ENCODE data around the gene GPR82.
"Not testable (repeated sequence)": the region's sequence is repeated elsewhere in the genome, so short reads cannot be mapped to it uniquely, and the experiment has no call there.

The GPR82 gene

GRCh38 chrX:41716767-41717473 lies 7.1 kb upstream of the GPR82 start:
- TF ChIP-seq, protein P1, sequence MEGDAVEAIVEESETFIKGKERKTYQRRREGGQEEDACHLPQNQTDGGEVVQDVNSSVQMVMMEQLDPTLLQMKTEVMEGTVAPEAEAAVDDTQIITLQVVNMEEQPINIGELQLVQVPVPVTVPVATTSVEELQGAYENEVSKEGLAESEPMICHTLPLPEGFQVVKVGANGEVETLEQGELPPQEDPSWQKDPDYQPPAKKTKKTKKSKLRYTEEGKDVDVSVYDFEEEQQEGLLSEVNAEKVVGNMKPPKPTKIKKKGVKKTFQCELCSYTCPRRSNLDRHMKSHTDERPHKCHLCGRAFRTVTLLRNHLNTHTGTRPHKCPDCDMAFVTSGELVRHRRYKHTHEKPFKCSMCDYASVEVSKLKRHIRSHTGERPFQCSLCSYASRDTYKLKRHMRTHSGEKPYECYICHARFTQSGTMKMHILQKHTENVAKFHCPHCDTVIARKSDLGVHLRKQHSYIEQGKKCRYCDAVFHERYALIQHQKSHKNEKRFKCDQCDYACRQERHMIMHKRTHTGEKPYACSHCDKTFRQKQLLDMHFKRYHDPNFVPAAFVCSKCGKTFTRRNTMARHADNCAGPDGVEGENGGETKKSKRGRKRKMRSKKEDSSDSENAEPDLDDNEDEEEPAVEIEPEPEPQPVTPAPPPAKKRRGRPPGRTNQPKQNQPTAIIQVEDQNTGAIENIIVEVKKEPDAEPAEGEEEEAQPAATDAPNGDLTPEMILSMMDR (IDR thresholded peaks at IDR 0.05; ENCODE audit: control extremely low read depth, extremely low read depth, low read depth, missing control alignments) = no peak
- ChIA-PET CTCF (interaction anchor here (1.6 kb wide), 1 partner anchor 14 kb away, joined by 4 read pairs; no protein-coding TSS in a partner anchor), POLR2A (interaction anchor here (0.6 kb wide), 1 partner anchor 968 kb away, joined by 5 read pairs; no protein-coding TSS in a partner anchor)
- no peak for DNase-seq (ENCODE audit: extremely low spot score)

DNA sequence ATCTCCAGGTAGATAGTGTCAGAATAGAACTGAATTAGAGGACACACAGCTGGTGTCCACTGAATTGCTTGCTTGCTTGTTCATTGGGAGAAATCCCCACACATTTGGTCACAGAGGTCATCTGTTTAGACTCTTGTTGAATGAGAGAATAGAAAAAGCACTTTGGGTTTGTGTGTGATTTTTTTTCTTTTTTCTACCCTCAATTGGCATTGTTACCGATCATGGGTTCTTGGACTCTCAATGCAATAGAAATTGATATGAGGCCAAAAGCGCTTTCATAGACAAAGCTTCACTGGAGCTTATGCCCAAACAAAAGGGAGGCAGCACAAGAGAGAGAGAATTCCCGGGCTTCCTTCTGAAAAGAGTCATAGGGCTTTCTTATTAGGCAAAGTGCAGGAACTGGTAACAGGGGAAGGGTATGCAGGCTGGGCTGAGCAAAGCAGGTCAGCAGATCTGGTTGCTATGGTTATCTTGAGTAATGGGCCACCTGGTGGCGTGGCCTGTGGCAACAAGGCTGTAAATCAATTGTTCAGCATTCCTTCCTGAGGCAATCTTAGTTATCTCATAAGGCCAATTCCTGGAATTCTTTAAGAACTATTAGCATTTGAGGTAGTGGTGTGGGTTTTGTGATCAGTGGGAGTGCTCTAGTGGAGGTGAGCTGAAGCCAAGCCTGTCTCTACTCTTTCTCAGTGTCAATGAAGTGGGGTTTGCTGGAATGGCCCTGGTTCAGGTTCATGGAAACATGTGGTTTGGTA lies 5.3 kb upstream of the GPR82 start:
- no peak for DNase-seq (ENCODE audit: extremely low spot score)
- CTCF ChIA-PET = no interaction called here
- POLR2A ChIA-PET = no interaction called here
- TF ChIP-seq, protein P1 (IDR thresholded peaks at IDR 0.05; ENCODE audit: control extremely low read depth, extremely low read depth, low read depth, missing control alignments) = no peak

- CTCF ChIA-PET; DNase-seq (ENCODE audit: extremely low spot score); POLR2A ChIA-PET: not testable (repeated sequence)
Observed at GRCh38 chrX:41719610-41720009, 4.4 kb upstream of the GPR82 start.

DNA sequence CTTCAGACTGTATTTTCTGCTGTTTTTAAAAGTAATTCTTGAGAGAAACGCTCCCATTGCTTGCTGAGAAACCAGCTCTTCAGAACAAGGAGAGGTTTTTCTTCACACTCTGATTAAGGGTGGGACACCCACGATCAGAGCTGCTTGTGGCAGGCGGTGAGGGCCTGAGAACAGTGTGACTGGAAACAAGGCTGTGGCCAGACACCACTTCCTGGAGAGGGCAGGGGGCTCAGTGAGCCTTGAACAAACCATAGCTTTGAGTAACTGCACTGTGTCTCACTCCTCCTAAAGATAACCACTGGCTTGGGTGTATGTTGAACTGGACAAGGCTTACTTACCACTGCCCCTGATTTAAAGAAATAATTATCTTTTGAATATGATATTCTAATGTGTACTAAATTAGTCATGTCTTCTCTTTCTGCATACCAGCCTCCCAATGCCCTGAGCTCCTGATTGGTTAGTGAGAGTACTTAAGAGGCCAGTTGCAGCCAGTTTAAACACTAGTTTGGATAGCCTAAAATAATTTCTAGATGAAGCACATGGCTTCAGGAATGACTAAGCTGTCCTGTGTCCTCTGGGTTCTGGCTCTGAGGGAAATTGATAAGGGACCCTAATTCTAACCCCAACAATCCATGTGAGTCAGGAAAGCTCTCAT lies 3.7 kb upstream of the GPR82 start:
- peak; percentile 18 for DNase-seq (ENCODE audit: extremely low spot score)
- TF ChIP-seq, protein P1 (IDR thresholded peaks at IDR 0.05; ENCODE audit: control extremely low read depth, extremely low read depth, low read depth, missing control alignments) = no peak
- ChIA-PET CTCF (no interaction called here), POLR2A (no interaction called here)

- ChIA-PET POLR2A (no interaction called here), CTCF (no interaction called here)
- TF ChIP-seq, protein P1 (IDR thresholded peaks at IDR 0.05; ENCODE audit: control extremely low read depth, extremely low read depth, low read depth, missing control alignments) = no peak
- no peak for DNase-seq (ENCODE audit: extremely low spot score)
Observed at GRCh38 chrX:41721590-41721989, 2.4 kb upstream of the GPR82 start.

DNA sequence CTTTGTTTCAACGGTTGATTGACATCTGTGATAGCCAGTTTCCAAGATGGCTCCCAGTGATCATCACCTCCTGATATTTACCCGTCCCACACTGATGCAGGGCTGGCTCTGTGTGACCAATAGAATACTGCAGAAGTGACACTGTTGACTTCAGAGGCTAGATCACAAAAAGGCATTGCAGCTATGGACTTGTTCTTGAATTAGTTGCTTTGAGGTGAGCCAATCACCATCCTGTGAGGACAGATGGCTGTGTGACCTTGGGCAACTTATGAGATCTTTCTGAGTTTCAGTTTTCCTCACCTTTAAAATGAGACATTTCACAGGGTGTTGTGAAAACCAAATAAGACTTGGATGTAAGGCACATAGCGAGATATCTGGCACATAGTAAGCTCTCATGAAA lies 1.8 kb upstream of the GPR82 start:
- POLR2A ChIA-PET = no interaction called here
- TF ChIP-seq, protein P1 (IDR thresholded peaks at IDR 0.05; ENCODE audit: control extremely low read depth, extremely low read depth, low read depth, missing control alignments) = no peak
- DNase-seq (ENCODE audit: extremely low spot score) = no peak
- CTCF ChIA-PET = no interaction called here
